Activated T-cell treated with anti-CD3 and anti-CD28 coated beads for 48 hours (primary cell): Measurements from ENCODE around the gene RNF181.
"Not testable (repeated sequence)": the region's sequence is repeated elsewhere in the genome, so short reads cannot be mapped to it uniquely, and the experiment has no call there.

Experiments used
- DNase-seq: peaks from one replicate; pipeline ENCODE4 v3.0.0-alpha.2; 2020; ENCODE audit warnings: low read depth

RNF181 gene

GRCh38 chr2:85596486-85597143 lies 1.1 kb downstream of the RNF181 start:
- no peak for DNase-seq

GRCh38 chr2:85597241-85597640 lies 1.7 kb downstream of the RNF181 start:
- DNase-seq = no peak

GRCh38 chr2:85598594-85599340 lies 3.2 kb downstream of the RNF181 start:
- DNase-seq = no peak

- no peak for DNase-seq
These were observed 4.1 kb downstream of the RNF181 start for GRCh38 chr2:85599468-85600234.

GRCh38 chr2:85600235-85600575 lies 4.7 kb downstream of the RNF181 start:
- no peak for DNase-seq

- DNase-seq = no peak
These were observed 5.6 kb downstream of the RNF181 start for GRCh38 chr2:85600951-85601770.

- no peak for DNase-seq
These were observed 6.4 kb downstream of the RNF181 start for GRCh38 chr2:85601771-85602475.

GRCh38 chr2:85602476-85603234 lies 7.1 kb downstream of the RNF181 start, which contains the start of gene TMEM150A:
TSS of gene TMEM150A (minus strand) at chr2:85602698. CDS start at chr2:85601948, 750 bp downstream.
- DNase-seq = peak; percentile 88

GRCh38 chr2:85604133-85604444 lies 8.5 kb downstream of the RNF181 start:
- not testable (repeated sequence) for DNase-seq

- no peak for DNase-seq
These were observed 9.2 kb downstream of the RNF181 start for GRCh38 chr2:85604568-85605339.

GRCh38 chr2:85605406-85606115 lies 10.0 kb downstream of the RNF181 start:
- DNase-seq = no peak

GRCh38 chr2:85606116-85606455 lies 10.5 kb downstream of the RNF181 start:
- DNase-seq = no peak

- DNase-seq = no peak
These were observed 12.0 kb downstream of the RNF181 start for GRCh38 chr2:85607268-85608215.

GRCh38 chr2:85611217-85611704 lies 15.7 kb downstream of the RNF181 start:
- DNase-seq = no peak

- DNase-seq = peak; percentile 88
These were observed 16.4 kb downstream of the RNF181 start, which contains the start of gene C2orf68 for GRCh38 chr2:85611705-85612587. TSS of gene C2orf68 (minus strand) at chr2:85612066. CDS start at chr2:85611984, 82 bp downstream.

GRCh38 chr2:85613717-85614515 lies 18.4 kb downstream of the RNF181 start:
- no peak for DNase-seq
